H1 (cell line): ENCODE measurements around the gene PKD2L2. TPM values are rescaled to one million over a fixed set of nuclear protein-coding genes. Genes with fewer than 3 reads are reported as not detected.

Source experiments
- CTCF ChIA-PET: fragments of 300-600 bp; sonication (Branson Sonifier 250); formaldehyde crosslinking; loops from one replicate; lab custom pipeline; 2021; ENCODE audit not compliant: partially characterized antibody; lab: Charles Lee
- POLR2A ChIA-PET: fragments of 300-600 bp; sonication (Branson Sonifier 250); formaldehyde crosslinking; loops from one replicate; lab custom pipeline; 2021; ENCODE audit warnings: inconsistent platforms; ENCODE audit not compliant: partially characterized antibody; lab: Charles Lee
- DNase-seq, 2 experiments: peaks; one replicate each; pipeline versions ENCODE4 v3.0.0 to v3.0.0-alpha.2; 2010 to 2022; ENCODE audit warnings: low spot score in 2 of 2, low read depth in 1 of 2, mixed read lengths in 1 of 2
- FAIRE-seq: peaks from 2 replicates; lab custom pipeline; 2011; peaks lifted over from hg19 to GRCh38; lab: Jason Lieb, UNC
- H2AFZ ChIP-seq: 2 replicates; pipeline ENCODE4 v1.8.1; 2012; ENCODE audit warnings: low read length, inconsistent platforms
- H2AK5ac ChIP-seq: 2 replicates; pipeline ENCODE4 v1.6.1; 2013; ENCODE audit warnings: low read depth, low read length
- H2BK120ac ChIP-seq: replicated peaks from 2 replicates; pipeline ENCODE3; 2013; ENCODE audit warnings: low read depth, low read length, inconsistent platforms
- H2BK12ac ChIP-seq: 2 replicates; pipeline ENCODE4 v1.6.1; 2013; ENCODE audit warnings: low read depth, low read length
- H2BK15ac ChIP-seq: 2 replicates; pipeline ENCODE4 v1.6.1; 2013; ENCODE audit warnings: low read length
- H2BK20ac ChIP-seq: 2 replicates; pipeline ENCODE4 v1.6.1; 2013; ENCODE audit warnings: low read length
- H2BK5ac ChIP-seq: 2 replicates; pipeline ENCODE4 v1.6.1; 2013; ENCODE audit warnings: low read depth, low read length
- H3K14ac ChIP-seq: 2 replicates; pipeline ENCODE4 v1.6.1; 2013; ENCODE audit warnings: inconsistent platforms; ENCODE audit not compliant: insufficient read length
- H3K18ac ChIP-seq: 2 replicates; pipeline ENCODE4 v1.6.1; 2013; ENCODE audit warnings: low read length; ENCODE audit errors: extremely low read depth
- H3K23ac ChIP-seq: 2 replicates; pipeline ENCODE4 v1.6.1; 2013; ENCODE audit warnings: inconsistent platforms; ENCODE audit not compliant: insufficient read length
- H3K23me2 ChIP-seq: 2 replicates; pipeline ENCODE4 v1.6.1; 2013; ENCODE audit warnings: low read depth, low read length
- H3K27ac ChIP-seq: 2 replicates; pipeline ENCODE4 v1.6.1; 2011; ENCODE audit warnings: low read depth, low read length, inconsistent platforms
- H3K27me3 ChIP-seq, 4 experiments: replicated peaks in 1 of 4; 1 replicate in 1 of 4; 2 replicates in 3 of 4; pipeline versions ENCODE4 v1.6.1 to v1.8.1; 2011 to 2013; ENCODE audit warnings: low read length in 3 of 4, mild to moderate bottlenecking in 3 of 4, inconsistent platforms in 2 of 4, mixed read lengths in 2 of 4, moderate library complexity in 1 of 4; ENCODE audit not compliant: control insufficient read depth in 3 of 4, insufficient read depth in 3 of 4; ENCODE audit errors: extremely low read depth in 1 of 4
- H3K36me3 ChIP-seq, 4 experiments: 2 replicates each; pipeline versions ENCODE4 v1.6.1 to v1.8.1; 2011 to 2013; ENCODE audit warnings: mild to moderate bottlenecking in 4 of 4, low read length in 3 of 4, moderate library complexity in 2 of 4, control low read depth in 1 of 4, inconsistent platforms in 1 of 4; ENCODE audit not compliant: insufficient read depth in 4 of 4, control insufficient read depth in 2 of 4
- H3K4ac ChIP-seq: replicated peaks from 2 replicates; pipeline ENCODE3; 2013; ENCODE audit warnings: low read length, low read depth, mixed read lengths, inconsistent platforms; ENCODE audit not compliant: insufficient read length
- H3K4me1 ChIP-seq, 4 experiments: replicated peaks in 1 of 4; 1 replicate in 1 of 4; 2 replicates in 3 of 4; pipeline versions ENCODE4 v1.6.1 to v1.8.1; 2011 to 2013; ENCODE audit warnings: low read length in 3 of 4, inconsistent platforms in 2 of 4, mixed read lengths in 1 of 4; ENCODE audit not compliant: insufficient read depth in 4 of 4, control insufficient read depth in 3 of 4
- H3K4me2 ChIP-seq, 2 experiments: 2 replicates each; pipeline versions ENCODE4 v1.6.1 to v1.8.1; 2011 to 2013; ENCODE audit warnings: low read depth in 2 of 2, low read length in 2 of 2, control low read depth in 1 of 2, inconsistent platforms in 1 of 2, mild to moderate bottlenecking in 1 of 2; ENCODE audit not compliant: insufficient read depth in 1 of 2
- H3K4me3 ChIP-seq, 4 experiments: fragments of 200-600, 300-600 bp in 1 of 4; sonication (generic), shearing (Covaris generic), sonication (Bioruptor Twin) in 1 of 4; 2 replicates each; pipeline versions ENCODE4 v1.5.1 to v1.8.1; 2011 to 2016; ENCODE audit warnings: low read length in 4 of 4, low read depth in 3 of 4, control low read depth in 2 of 4, inconsistent platforms in 2 of 4, mild to moderate bottlenecking in 2 of 4, mixed read lengths in 1 of 4, moderate library complexity in 1 of 4; ENCODE audit not compliant: insufficient read depth in 2 of 4; ENCODE audit errors: extremely low read depth in 1 of 4
- H3K56ac ChIP-seq: replicated peaks from 2 replicates; pipeline ENCODE3; 2013; ENCODE audit warnings: low read depth, mild to moderate bottlenecking, mixed read lengths, low read length, inconsistent platforms; ENCODE audit not compliant: insufficient read length
- H3K79me1 ChIP-seq: 2 replicates; pipeline ENCODE4 v1.6.1; 2013; ENCODE audit warnings: low read depth, low read length, control low read depth
- H3K79me2 ChIP-seq, 2 experiments: 2 replicates each; pipeline versions ENCODE4 v1.6.1 to v1.8.1; 2012 to 2013; ENCODE audit warnings: low read length in 2 of 2, mild to moderate bottlenecking in 2 of 2, inconsistent platforms in 1 of 2; ENCODE audit not compliant: insufficient read depth in 2 of 2, control insufficient read depth in 1 of 2
- H3K9ac ChIP-seq, 4 experiments: replicated peaks in 1 of 4; 1 replicate in 1 of 4; 2 replicates in 3 of 4; pipeline versions ENCODE4 v1.6.1 to v1.8.1; 2011 to 2013; ENCODE audit warnings: low read depth in 3 of 4, low read length in 3 of 4, control low read depth in 2 of 4, mild to moderate bottlenecking in 2 of 4, moderate library complexity in 2 of 4, inconsistent platforms in 1 of 4; ENCODE audit errors: extremely low read depth in 1 of 4
- H3K9me3 ChIP-seq, 2 experiments: 2 replicates each; pipeline versions ENCODE4 v1.6.1 to v1.8.1; 2012 to 2013; ENCODE audit warnings: mild to moderate bottlenecking in 2 of 2, moderate library complexity in 2 of 2, control low read depth in 1 of 2, inconsistent platforms in 1 of 2, low read depth in 1 of 2, low read length in 1 of 2, mixed read lengths in 1 of 2; ENCODE audit not compliant: insufficient read depth in 2 of 2
- H4K20me1 ChIP-seq, 2 experiments: replicated peaks in 1 of 2; 2 replicates each; pipeline versions ENCODE3 to v1.8.1; 2011 to 2013; ENCODE audit warnings: inconsistent platforms in 2 of 2, low read length in 2 of 2, mild to moderate bottlenecking in 1 of 2; ENCODE audit not compliant: insufficient read depth in 2 of 2, control insufficient read depth in 1 of 2
- H4K5ac ChIP-seq: 2 replicates; pipeline ENCODE4 v1.6.1; 2013; ENCODE audit warnings: low read length, low read depth, mixed read lengths, inconsistent platforms; ENCODE audit not compliant: insufficient read length
- H4K8ac ChIP-seq: 2 replicates; pipeline ENCODE4 v1.8.0; 2013; ENCODE audit warnings: mild to moderate bottlenecking, moderate library complexity, low read length, inconsistent platforms; ENCODE audit not compliant: insufficient read depth; ENCODE audit errors: extremely low read depth
- H4K91ac ChIP-seq: replicated peaks from 2 replicates; pipeline ENCODE3; 2013; ENCODE audit warnings: low read length, mixed read lengths, inconsistent platforms; ENCODE audit not compliant: insufficient read length
- ATF2 ChIP-seq: IDR thresholded peaks from 2 replicates; pipeline ENCODE4 v1.6.1; 2012; ENCODE audit warnings: low read length, inconsistent platforms
- BCL11A ChIP-seq, 2 experiments: IDR thresholded peaks; one replicate each; pipeline ENCODE4 v1.6.1; 2011; ENCODE audit warnings: low read depth in 2 of 2, low read length in 2 of 2, mild to moderate bottlenecking in 2 of 2
- EGR1 ChIP-seq: IDR thresholded peaks from 2 replicates; pipeline ENCODE4 v1.6.1; 2011; ENCODE audit warnings: low read depth, low read length, borderline replicate concordance
- GTF2F1 ChIP-seq: IDR thresholded peaks from 2 replicates; pipeline ENCODE4 v1.6.1; 2012; ENCODE audit warnings: low read depth, low read length, improper control_type of control experiment, borderline replicate concordance
- KDM5A ChIP-seq: fragments of 200-600 bp; IDR thresholded peaks from 2 replicates; pipeline ENCODE4 v1.7.1; 2012; ENCODE audit warnings: mild to moderate bottlenecking, low read length, inconsistent platforms, mixed read lengths
- POLR2A ChIP-seq, 2 experiments: IDR thresholded peaks; 1 replicate in 1 of 2; 2 replicates in 1 of 2; pipeline ENCODE4 v1.6.1; 2011; ENCODE audit warnings: low read depth in 2 of 2, low read length in 2 of 2, mild to moderate bottlenecking in 2 of 2; ENCODE audit errors: control extremely low read depth in 1 of 2
- SP2 ChIP-seq: IDR thresholded peaks from 2 replicates; pipeline ENCODE4 v1.6.1; 2012; ENCODE audit warnings: mild to moderate bottlenecking, low read length, inconsistent platforms
- SUZ12 ChIP-seq: fragments of 200-600 bp; sonication (generic); IDR thresholded peaks from 2 replicates; pipeline ENCODE4 v1.6.1; 2012; ENCODE audit warnings: mild to moderate bottlenecking, inconsistent platforms, low read length, moderate library complexity, mixed read lengths
- TEAD4 ChIP-seq: IDR thresholded peaks from 2 replicates; pipeline ENCODE4 v1.6.1; 2012; ENCODE audit warnings: low read depth, low read length, inconsistent platforms, mixed read lengths
- WGBS, 2 experiments: shearing (Covaris generic) in 1 of 2; methylation state at CpG; one replicate each; pipeline versions ENCODE4 v1.1.6 to v1.1.7; 2013 to 2015; ENCODE audit warnings: low lambda C conversion rate in 2 of 2, mixed read lengths in 2 of 2, inconsistent platforms in 1 of 2, low coverage in 1 of 2, missing lambda C conversion rate in 1 of 2; ENCODE audit not compliant: insufficient replicate concordance in 2 of 2, insufficient coverage in 1 of 2, insufficient read length in 1 of 2; ENCODE audit errors: extremely low coverage in 1 of 2, missing lambda C conversion rate in 1 of 2; 5-methylcytosine and 5-hydroxymethylcytosine counted together
- polyA plus RNA-seq, 7 experiments: library from polyadenylated mRNA; depleted of rRNA in 3 of 7; stranded (reverse) in 5 of 7; unstranded in 2 of 7; fragments of >200 nt in 5 of 7; fragments of 200-250 nt in 2 of 7; gene quantifications; 1 replicate in 5 of 7; 2 replicates in 1 of 7; 4 replicates in 1 of 7; pipeline versions ENCODE4 v1.2.1 to v1.2.3, GENCODE V29; 2011 to 2013; ENCODE audit warnings: missing spikeins in 2 of 7, mixed read lengths in 2 of 7
- total RNA-seq: library from RNA; stranded (reverse); fragmentation: NEBNext Ultra II Directional; extraction: Animal tissue kit (Norgen Biotek cat#: 25700); gene quantifications from 2 replicates; pipeline ENCODE4 v1.2.1, GENCODE V29; 2021

Gene PKD2L2
- total and polyA plus RNA-seq, 2 of the 8 experiments (the other 6 are each of a cell fraction or from before 2014, with no cell fraction given) = not detected

GRCh38 chr5:137937994-137938750 lies 48.9 kb downstream of the PKD2L2 start:
- no peak overlapping the region for H4K8ac ChIP-seq
- H3K9ac ChIP-seq = no peak overlapping the region
- no peak overlapping the region for H2BK120ac ChIP-seq
- no peak overlapping the region for H2BK12ac ChIP-seq
- no peak overlapping the region for H2BK15ac ChIP-seq
- CTCF ChIA-PET = interaction anchor here (0.6 to 1.6 kb wide), 2 partner anchors 159 to 196 kb away, joined by 3 to 4 read pairs; no protein-coding TSS in a partner anchor
- H3K27ac ChIP-seq = no peak overlapping the region
- no peaks in the 10 kb centered on the region for H3K4me1 ChIP-seq
- H3K14ac ChIP-seq = no peak overlapping the region
- no peak overlapping the region for H3K4me2 ChIP-seq
- H2AFZ ChIP-seq = no peak overlapping the region
- H3K36me3 ChIP-seq = peaks cover 17 to 57% (median 38%) of the 10 kb centered on the region in 4 experiments
- H3K79me2 ChIP-seq = no peaks in the 10 kb centered on the region
- H4K5ac ChIP-seq = no peak overlapping the region
- H3K23ac ChIP-seq = no peak overlapping the region
- no peak overlapping the region for H3K4ac ChIP-seq
- H2BK20ac ChIP-seq = no peak overlapping the region
- WGBS, 2 experiments = 94% methylated on average over 1 of the region's 1 CpG; no CpG with 5 or more reads in 1 of the 2 experiments
- no peak overlapping the region for H2AK5ac ChIP-seq
- no peak overlapping the region for H3K56ac ChIP-seq
- H4K91ac ChIP-seq = no peak overlapping the region
- H2BK5ac ChIP-seq = no peak overlapping the region
- H3K27me3 ChIP-seq = no peaks in the 10 kb centered on the region
- no peaks in the 10 kb centered on the region for H3K79me1 ChIP-seq
- no peak for DNase-seq
- H3K9me3 ChIP-seq = no peaks in the 10 kb centered on the region
- H3K4me3 ChIP-seq = no peak overlapping the region
- no peaks in the 10 kb centered on the region for H3K23me2 ChIP-seq
- H3K18ac ChIP-seq = no peak overlapping the region
- POLR2A ChIA-PET = no interaction called here
- H4K20me1 ChIP-seq = peaks cover 0 to 2% of the 10 kb centered on the region in 2 experiments
- FAIRE-seq = no peak
- no peak for TF ChIP-seq BCL11A (IDR thresholded peaks at IDR 0.05; ENCODE audit: low read depth in 2 of 2, low read length in 2 of 2)
- TF ChIP-seq SUZ12 = no peak
- no peak for TF ChIP-seq EGR1
- TF ChIP-seq ATF2 = no peak
- TF ChIP-seq SP2 = no peak
- no peak for TF ChIP-seq GTF2F1
- no peak for TF ChIP-seq KDM5A
- no peak for TF ChIP-seq POLR2A (IDR thresholded peaks at IDR 0.05; ENCODE audit: control extremely low read depth in 1 of 2, low read depth in 2 of 2, low read length in 2 of 2)
- no peak for TF ChIP-seq TEAD4
